IMR-90 (cell line): ENCODE results near the gene NUP210. TPM values are rescaled to one million over a fixed set of nuclear protein-coding genes. Genes with fewer than 3 reads are reported as not detected.

Experiments
- ATAC-seq: fragments of 200-7000 bp; cut with Tn5 transposase; 2 replicates; pipeline ENCODE4 v1.9.1; 2020; ENCODE audit warnings: low read depth, mild to moderate bottlenecking, moderate library complexity
- BruUV-seq: library from RNA; stranded (reverse); fragments of 400-500 nt; replicated peaks from 2 replicates; lab custom pipeline; 2021; lab: Mats Ljungman, UMichigan
- CTCF ChIA-PET: fragments of 300-600 bp; formaldehyde crosslinking; extraction: SDS; loops from one replicate; lab custom pipeline; 2021; ENCODE audit warnings: antibody characterized with exemption; lab: Yijun Ruan, JAX
- POLR2A ChIA-PET: fragments of 300-600 bp; sonication (Branson Sonifier 250); formaldehyde crosslinking; loops from one replicate; lab custom pipeline; 2022; ENCODE audit warnings: antibody characterized with exemption; ENCODE audit not compliant: unreplicated experiment; lab: Charles Lee
- DNase-seq: peaks from one replicate; pipeline ENCODE4 v3.0.0; 2013
- H2AFZ ChIP-seq: replicated peaks from 2 replicates; pipeline ENCODE3; 2013; ENCODE audit warnings: low read length, mild to moderate bottlenecking; ENCODE audit not compliant: poor library complexity
- H2AK5ac ChIP-seq: 2 replicates; pipeline ENCODE4 v1.6.1; 2013; ENCODE audit warnings: low read depth, low read length, inconsistent platforms
- H2AK9ac ChIP-seq: replicated peaks from 2 replicates; pipeline ENCODE3; 2013; ENCODE audit warnings: mild to moderate bottlenecking, low read depth, low read length, moderate library complexity; ENCODE audit not compliant: poor library complexity
- H2BK120ac ChIP-seq: 2 replicates; pipeline ENCODE4 v1.6.1; 2013; ENCODE audit warnings: low read depth, low read length, inconsistent platforms
- H2BK15ac ChIP-seq: 3 replicates; pipeline ENCODE4 v1.6.1; 2013; ENCODE audit warnings: low read depth, low read length, inconsistent platforms
- H2BK20ac ChIP-seq: 2 replicates; pipeline ENCODE4 v1.6.1; 2013; ENCODE audit warnings: low read depth, mild to moderate bottlenecking, inconsistent platforms, low read length, moderate library complexity
- H2BK5ac ChIP-seq: 2 replicates; pipeline ENCODE4 v1.6.1; 2013; ENCODE audit warnings: mild to moderate bottlenecking, low read depth, low read length, inconsistent platforms; ENCODE audit not compliant: poor library complexity, severe bottlenecking
- H3K14ac ChIP-seq: replicated peaks from 2 replicates; pipeline ENCODE4 v1.6.1; 2013; ENCODE audit warnings: low read depth, low read length, inconsistent platforms
- H3K18ac ChIP-seq: 2 replicates; pipeline ENCODE4 v1.6.1; 2013; ENCODE audit warnings: low read depth, low read length, control low read depth
- H3K23ac ChIP-seq: 2 replicates; pipeline ENCODE4 v1.6.1; 2013; ENCODE audit warnings: low read depth, low read length, inconsistent platforms
- H3K27ac ChIP-seq: 2 replicates; pipeline ENCODE4 v1.5.1; 2013; ENCODE audit warnings: mild to moderate bottlenecking, control low read depth, low read length; ENCODE audit not compliant: insufficient read depth
- H3K27me3 ChIP-seq: 2 replicates; pipeline ENCODE4 v1.6.1; 2013; ENCODE audit warnings: low read length; ENCODE audit not compliant: control insufficient read depth, insufficient read depth
- H3K36me3 ChIP-seq: 2 replicates; pipeline ENCODE4 v1.6.1; 2013; ENCODE audit warnings: low read length, mixed read lengths; ENCODE audit not compliant: control insufficient read depth, insufficient read depth
- H3K4ac ChIP-seq: 2 replicates; pipeline ENCODE4 v1.6.1; 2013; ENCODE audit warnings: low read depth, low read length, inconsistent platforms
- H3K4me1 ChIP-seq: 2 replicates; pipeline ENCODE4 v1.6.1; 2013; ENCODE audit warnings: low read length, mixed read lengths; ENCODE audit not compliant: control insufficient read depth, insufficient read depth
- H3K4me2 ChIP-seq: 2 replicates; pipeline ENCODE4 v1.6.1; 2013; ENCODE audit warnings: low read depth, mild to moderate bottlenecking, control low read depth, low read length, moderate library complexity
- H3K4me3 ChIP-seq: 2 replicates; pipeline ENCODE4 v1.5.1; 2013; ENCODE audit warnings: low read depth, mild to moderate bottlenecking, control low read depth, low read length, moderate library complexity; ENCODE audit not compliant: insufficient read depth
- H3K56ac ChIP-seq: 2 replicates; pipeline ENCODE4 v1.6.1; 2013; ENCODE audit warnings: low read length, inconsistent platforms; ENCODE audit not compliant: insufficient read depth; ENCODE audit errors: extremely low read depth
- H3K79me1 ChIP-seq, 2 experiments: 2 replicates each; pipeline ENCODE4 v1.6.1; 2013; ENCODE audit warnings: low read length in 2 of 2, inconsistent platforms in 1 of 2, low read depth in 1 of 2
- H3K9ac ChIP-seq: 2 replicates; pipeline ENCODE4 v1.6.1; 2013; ENCODE audit warnings: low read depth, low read length, control low read depth
- H3K9me1 ChIP-seq: 2 replicates; pipeline ENCODE4 v1.6.1; 2013; ENCODE audit warnings: low read length, inconsistent platforms; ENCODE audit not compliant: insufficient read depth
- H3K9me3 ChIP-seq: 2 replicates; pipeline ENCODE4 v1.6.1; 2013; ENCODE audit warnings: low read length; ENCODE audit not compliant: control insufficient read depth, insufficient read depth
- H4K20me1 ChIP-seq: 2 replicates; pipeline ENCODE4 v1.6.1; 2013; ENCODE audit warnings: low read length, inconsistent platforms; ENCODE audit not compliant: insufficient read depth
- H4K5ac ChIP-seq: 2 replicates; pipeline ENCODE4 v1.6.1; 2013; ENCODE audit warnings: mild to moderate bottlenecking, low read depth, low read length, control low read depth
- H4K8ac ChIP-seq, 2 experiments: 2 replicates each; pipeline ENCODE4 v1.6.1; 2013; ENCODE audit warnings: low read depth in 2 of 2, low read length in 2 of 2, control low read depth in 1 of 2, inconsistent platforms in 1 of 2
- H4K91ac ChIP-seq: 2 replicates; pipeline ENCODE4 v1.6.1; 2013; ENCODE audit warnings: low read depth, low read length, inconsistent platforms; ENCODE audit not compliant: insufficient read depth
- CHD1 ChIP-seq: IDR thresholded peaks from 2 replicates; pipeline ENCODE4 v1.6.1; 2012; ENCODE audit warnings: low read depth, low read length, improper control_type of control experiment
- MAFK ChIP-seq: IDR thresholded peaks from 2 replicates; pipeline ENCODE4 v1.6.1; 2012; ENCODE audit warnings: low read depth, low read length, improper control_type of control experiment
- MAZ ChIP-seq: IDR thresholded peaks from 2 replicates; pipeline ENCODE4 v1.6.1; 2012; ENCODE audit warnings: low read depth, mild to moderate bottlenecking, low read length, improper control_type of control experiment, moderate library complexity, borderline replicate concordance
- NFE2L2 ChIP-seq: fragments of 150-350 bp; IDR thresholded peaks from 2 replicates; pipeline ENCODE4 v1.6.1; 2016; ENCODE audit warnings: low read depth, mild to moderate bottlenecking, low read length
- POLR2A ChIP-seq: IDR thresholded peaks from 2 replicates; pipeline ENCODE4 v1.6.1; 2012; ENCODE audit warnings: mild to moderate bottlenecking, low read depth, low read length
- SMC3 ChIP-seq: fragments of 150-350 bp; IDR thresholded peaks from 2 replicates; pipeline ENCODE4 v1.6.1; 2016; ENCODE audit warnings: low read depth, mild to moderate bottlenecking, antibody characterized with exemption, low read length, moderate library complexity
- USF2 ChIP-seq: fragments of 150-350 bp; IDR thresholded peaks from 2 replicates; pipeline ENCODE4 v1.6.1; 2017; ENCODE audit warnings: mild to moderate bottlenecking, antibody characterized with exemption, low read length, low read depth
- WGBS, 2 experiments: methylation state at CpG; one replicate each; pipeline versions ENCODE4 v1.1.5 to v1.1.7; 2013; ENCODE audit warnings: missing lambda C conversion rate in 2 of 2; ENCODE audit not compliant: insufficient read length in 1 of 2; ENCODE audit errors: extremely low coverage in 2 of 2; 5-methylcytosine and 5-hydroxymethylcytosine counted together
- dilution Hi-C: fragments of 300-500 bp; cut with HindIII; formaldehyde crosslinking; loops from one replicate; pipeline ENCODE4 v1.14.3; 2018; ENCODE audit warnings: low sequenced_read_pairs; ENCODE audit not compliant: unreplicated experiment
- in situ Hi-C: fragments of 300-500 bp; cut with MboI; formaldehyde crosslinking; loops from 3 replicates; pipeline ENCODE4 v1.14.3; 2019; ENCODE audit warnings: low sequenced_read_pairs, inconsistent platforms, mixed read lengths
- intact Hi-C: fragments of 100-400 bp; cut with micrococcal nuclease; formaldehyde crosslinking; loops from 2 replicates; pipeline ENCODE4 v1.10.0; 2022
- polyA plus RNA-seq, 3 experiments: library from polyadenylated mRNA; depleted of rRNA; stranded (reverse); fragments of >200 nt; gene quantifications; 2 replicates each; pipeline ENCODE4 v1.2.3, GENCODE V29; 2012; ENCODE audit warnings: low replicate concordance in 1 of 3
- total RNA-seq: library from RNA; depleted of rRNA; stranded (reverse); fragments of >200 nt; gene quantifications from 2 replicates; pipeline ENCODE4 v1.2.3, GENCODE V29; 2012

NUP210 gene
- total and polyA plus RNA-seq, 2 of the 4 experiments (the other 2 are of a cell fraction), result under 0.01 to 0.03 TPM

- CTCF ChIA-PET, result interaction anchor here (0.6 kb wide), 1 partner anchor 516 kb away, joined by 3 read pairs; the partner anchor contains the start of gene RPL32
- H3K56ac ChIP-seq, result no peak overlapping the region
- H4K91ac ChIP-seq, result no peak overlapping the region
- no peak overlapping the region for H2AK5ac ChIP-seq
- no peak overlapping the region for H3K27ac ChIP-seq
- WGBS, 2 experiments, result 76% methylated on average over 5 of the region's 11 CpGs; no CpG with 5 or more reads in 1 of the 2 experiments
- no peak overlapping the region for H4K8ac ChIP-seq
- H3K18ac ChIP-seq, result no peak overlapping the region
- H2AFZ ChIP-seq, result no peak overlapping the region
- H3K79me1 ChIP-seq, result no peaks in the 10 kb centered on the region
- no peak overlapping the region for H3K14ac ChIP-seq
- no peak overlapping the region for H2BK5ac ChIP-seq
- no peaks in the 10 kb centered on the region; the same call in 1 of the 2 replicates for H4K20me1 ChIP-seq
- H3K23ac ChIP-seq, result no peak overlapping the region
- H3K9me1 ChIP-seq, result peaks cover 4% of the 10 kb centered on the region; the same call in 1 of the 2 replicates
- no peaks in the 10 kb centered on the region for H3K36me3 ChIP-seq
- H2BK20ac ChIP-seq, result no peak overlapping the region
- H3K9me3 ChIP-seq, result no peaks in the 10 kb centered on the region
- H3K9ac ChIP-seq, result no peak overlapping the region
- no peak for TF ChIP-seq POLR2A
- no peak for TF ChIP-seq CHD1
- TF ChIP-seq MAFK, result no peak
- TF ChIP-seq NFE2L2, result no peak
- TF ChIP-seq SMC3, result no peak
- TF ChIP-seq USF2, result no peak
- TF ChIP-seq MAZ, result no peak
- peaks cover 19% of the 10 kb centered on the region; the same call in 1 of the 2 replicates for H3K27me3 ChIP-seq
- in situ Hi-C loops, result no loop called here
- no peak overlapping the region for H2BK120ac ChIP-seq
- intact Hi-C loops, result no loop called here
- no peak overlapping the region for H3K4me2 ChIP-seq
- no peak overlapping the region for H2AK9ac ChIP-seq
- H3K4me3 ChIP-seq, result no peak overlapping the region
- ATAC-seq (no peak), DNase-seq (no peak)
- dilution Hi-C loops, result no loop called here
- H3K4ac ChIP-seq, result no peak overlapping the region
- BruUV-seq, result no TSS peak
- no peak overlapping the region for H4K5ac ChIP-seq
- H3K4me1 ChIP-seq, result peaks cover 6% of the 10 kb centered on the region; the same call in 1 of the 2 replicates
- H2BK15ac ChIP-seq, result no peak overlapping the region
- POLR2A ChIA-PET, result no interaction called here
Observed at GRCh38 chr3:13357074-13357473, 63.0 kb downstream of the NUP210 start.
